ENCODE measurements around the gene NEMF.
"Not testable (repeated sequence)": the region's sequence is repeated elsewhere in the genome, so short reads cannot be mapped to it uniquely, and the experiment has no call there.

Gene NEMF

DNA sequence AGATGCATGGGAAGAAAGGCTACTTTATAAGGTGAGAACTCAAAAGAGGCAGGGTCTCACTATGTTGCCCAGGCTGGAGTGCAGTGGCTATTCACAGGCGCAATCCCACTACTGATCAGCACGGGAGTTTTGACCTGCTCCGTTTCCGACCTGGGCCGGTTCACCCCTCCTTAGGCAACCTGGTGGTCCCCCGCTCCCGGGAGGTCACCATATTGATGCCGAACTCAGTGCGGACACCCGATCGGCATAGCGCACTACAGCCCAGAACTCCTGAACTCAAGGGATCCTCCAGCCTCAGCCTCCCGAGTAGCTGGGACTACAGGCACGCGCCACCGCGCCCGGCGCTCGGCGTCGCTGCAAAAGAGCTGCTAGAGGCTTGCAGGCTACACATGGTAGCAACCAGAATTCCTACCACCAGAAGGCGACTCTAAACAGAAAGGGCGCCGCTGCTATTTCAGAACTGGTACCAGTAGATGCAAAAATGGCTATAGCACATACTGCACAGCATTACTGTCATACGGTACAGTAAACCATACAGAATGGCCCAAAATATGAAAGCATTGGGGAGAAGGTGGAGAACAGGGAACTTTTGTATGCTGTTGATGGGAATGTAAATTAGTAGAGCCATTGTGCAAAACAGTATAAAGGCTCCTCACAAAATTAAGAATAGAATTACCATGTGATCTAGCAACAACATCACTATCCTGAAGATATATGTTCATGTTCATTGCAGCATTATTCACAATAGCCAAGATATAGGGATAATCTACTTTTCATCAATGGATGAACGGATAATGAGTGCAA is 1.2 kb upstream of the NEMF start:
- no peak for DNase-seq (ENCODE audit: low read depth, low spot score)
- no peak overlapping the region; the same call in 1 of the 2 replicates for H3K4me3 ChIP-seq (ENCODE audit: low read length)

DNA sequence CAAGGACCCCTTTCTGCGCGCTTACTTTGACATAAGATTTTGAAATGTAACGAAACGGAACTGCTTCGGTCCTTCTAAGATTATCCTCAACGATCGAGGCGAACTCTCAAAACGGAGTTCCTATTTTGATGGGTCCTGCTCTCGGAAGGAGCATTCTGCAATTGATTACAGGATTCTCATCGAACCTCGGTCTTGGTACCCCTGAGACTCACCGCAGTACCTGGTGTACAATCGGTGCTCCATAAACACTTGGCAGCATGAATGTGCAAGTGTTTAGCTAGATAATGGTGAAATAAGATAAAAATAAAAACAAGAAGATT is 530 bp upstream of the NEMF start:
- H3K4me3 ChIP-seq (ENCODE audit: low read length), result peak overlapping the region; percentile 95
- no peak for DNase-seq (ENCODE audit: low read depth, low spot score)

DNA sequence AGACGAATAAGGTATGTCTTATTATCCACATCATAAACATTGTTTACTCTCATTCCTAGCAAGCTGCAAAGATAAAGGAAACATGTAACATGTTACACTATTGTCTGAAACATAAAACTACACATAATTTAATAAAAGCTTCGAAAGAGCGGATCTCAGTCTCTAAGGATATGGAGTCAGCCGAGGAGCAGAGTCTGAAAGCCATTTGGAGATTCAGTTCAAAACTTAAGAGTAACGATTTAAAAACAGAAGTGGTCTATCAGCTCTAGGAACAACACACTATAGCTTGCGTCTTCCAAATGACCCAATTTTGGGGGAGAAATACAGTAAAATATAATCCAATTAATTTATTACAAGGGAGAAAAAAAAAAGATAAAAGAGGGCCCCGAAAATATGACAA is 775 bp downstream of the NEMF start:
- peak overlapping the region; percentile 95 for H3K4me3 ChIP-seq (ENCODE audit: low read length)
- no peak for DNase-seq (ENCODE audit: low read depth, low spot score)

- no peak overlapping the region for H3K4me3 ChIP-seq (ENCODE audit: low read length)
- no peak for DNase-seq (ENCODE audit: low read depth, low spot score)
Observed at GRCh38 chr14:49849213-49849847, 3.3 kb downstream of the NEMF start.

GRCh38 chr14:49828640-49829039 is 23.9 kb downstream of the NEMF start:
- DNase-seq (ENCODE audit: low read depth, low spot score), result no peak
- no peak overlapping the region for H3K4me3 ChIP-seq (ENCODE audit: low read length)

- no peak for DNase-seq (ENCODE audit: low read depth, low spot score)
- H3K4me3 ChIP-seq (ENCODE audit: low read length), result no peak overlapping the region
Observed at GRCh38 chr14:49820176-49820575, 32.4 kb downstream of the NEMF start.

DNA sequence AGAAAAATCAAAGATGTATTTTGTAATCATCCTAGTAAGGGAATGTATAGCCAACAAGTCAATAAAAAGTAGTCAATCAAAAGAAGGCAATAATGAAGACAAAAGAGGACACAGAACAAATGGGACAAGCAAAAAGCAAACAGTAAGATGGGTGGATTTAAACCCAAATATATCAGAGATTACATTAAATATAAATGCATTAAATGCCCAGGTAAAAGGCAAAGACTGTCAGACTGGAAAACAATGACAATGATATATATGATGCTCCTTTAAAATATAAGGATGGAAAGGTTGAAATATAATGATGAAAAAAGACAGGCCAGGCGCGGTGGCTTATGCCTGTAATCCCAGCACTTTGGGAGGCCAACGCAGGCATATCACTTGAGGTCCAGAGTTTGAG is 35.7 kb downstream of the NEMF start:
- no peak for DNase-seq (ENCODE audit: low read depth, low spot score)
- no peak overlapping the region for H3K4me3 ChIP-seq (ENCODE audit: low read length)

DNA sequence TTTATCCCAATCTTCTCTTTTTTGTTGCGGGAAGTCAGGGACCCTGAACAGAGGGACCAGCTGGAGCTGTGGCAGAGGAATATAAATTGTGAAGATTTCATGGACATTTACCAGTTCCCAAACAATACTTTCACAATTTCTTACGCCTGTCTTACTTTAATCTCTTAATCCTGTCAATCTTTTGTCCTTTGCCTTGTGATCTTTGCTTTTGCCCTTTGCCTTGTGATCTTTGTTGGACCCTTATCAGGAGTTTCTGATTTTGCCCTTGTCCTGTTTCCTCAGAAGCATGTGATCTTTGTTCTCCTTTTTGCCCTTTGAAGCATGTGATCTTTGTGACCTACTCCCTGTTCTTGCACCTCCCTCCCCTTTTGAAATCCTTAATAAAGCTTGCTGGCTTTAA is 36.5 kb downstream of the NEMF start:
- not testable (repeated sequence) for DNase-seq (ENCODE audit: low read depth, low spot score); H3K4me3 ChIP-seq (ENCODE audit: low read length)

DNA sequence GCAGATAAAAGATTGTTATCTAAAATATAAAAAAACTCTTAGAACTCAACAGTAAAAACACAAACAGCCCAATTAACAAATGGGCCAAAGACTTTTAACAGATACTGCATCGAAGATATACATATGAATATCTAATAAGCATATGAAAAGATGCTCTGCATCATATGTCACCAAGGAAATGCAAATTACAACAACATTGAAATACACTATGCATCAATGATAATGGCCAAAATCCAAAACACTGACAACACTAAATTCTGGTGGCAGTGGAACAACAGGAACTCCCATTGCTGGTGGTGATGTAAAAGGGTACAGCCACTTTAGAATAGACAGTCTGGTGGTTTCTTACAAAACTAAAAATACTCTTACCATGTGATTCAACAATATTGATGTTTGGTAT is 43.8 kb downstream of the NEMF start:
- DNase-seq (ENCODE audit: low read depth, low spot score), result no peak
- no peak overlapping the region for H3K4me3 ChIP-seq (ENCODE audit: low read length)

DNA sequence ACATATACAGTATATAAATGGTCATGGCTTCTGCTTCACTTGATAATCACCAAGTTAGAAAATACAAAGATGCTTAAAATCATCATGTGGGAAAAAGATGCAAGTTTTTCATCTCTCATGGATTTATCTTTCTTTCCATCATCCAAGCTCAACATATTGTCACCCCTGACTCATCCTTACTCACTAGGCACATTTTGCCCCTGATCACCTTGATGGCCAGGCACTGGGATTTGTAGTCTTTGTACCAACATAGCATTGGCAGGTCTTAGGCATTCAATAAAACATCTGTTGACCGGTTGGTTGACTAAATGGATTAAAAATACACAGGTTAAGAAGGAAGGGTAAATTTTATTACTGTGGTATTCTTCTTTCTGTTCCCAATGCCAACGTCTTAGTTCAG is 56.6 kb downstream of the NEMF start:
- DNase-seq (ENCODE audit: low read depth, low spot score), result no peak
- no peak overlapping the region for H3K4me3 ChIP-seq (ENCODE audit: low read length)

GRCh38 chr14:49792618-49793017 is 60.0 kb downstream of the NEMF start:
- no peak for DNase-seq (ENCODE audit: low read depth, low spot score)
- no peak overlapping the region for H3K4me3 ChIP-seq (ENCODE audit: low read length)

- no peak overlapping the region for H3K4me3 ChIP-seq (ENCODE audit: low read length)
- DNase-seq (ENCODE audit: low read depth, low spot score), result no peak
Observed at GRCh38 chr14:49786315-49786714, 66.3 kb downstream of the NEMF start.

DNA sequence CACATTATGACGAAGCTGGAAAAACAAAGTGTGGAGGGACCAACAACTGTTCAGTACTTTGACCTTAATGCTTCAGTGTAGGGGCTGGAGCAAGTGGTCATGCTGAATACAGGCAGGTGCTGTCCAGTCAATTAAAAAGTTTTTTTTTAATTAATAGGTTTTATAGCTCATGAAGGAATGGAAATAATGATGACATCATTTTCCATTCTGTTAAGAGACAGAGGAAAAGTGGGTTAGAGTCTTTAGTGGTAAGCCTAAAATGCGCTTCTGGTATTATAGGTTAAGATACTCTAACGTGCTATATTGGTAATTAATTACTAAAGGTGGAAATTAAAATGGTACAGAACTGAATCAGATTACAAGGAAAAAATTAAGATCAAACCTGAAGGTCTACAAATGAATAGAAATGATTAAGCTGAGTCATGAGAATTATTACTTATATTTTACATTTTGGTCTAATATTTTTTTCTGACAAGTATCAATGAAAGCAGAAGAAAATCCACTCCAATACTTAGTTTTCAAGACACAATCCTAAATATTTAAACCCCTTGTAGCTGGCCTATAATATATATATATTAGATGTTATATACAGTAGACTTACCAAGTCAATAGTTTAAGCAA is 69.1 kb downstream of the NEMF start:
- DNase-seq (ENCODE audit: low read depth, low spot score), result no peak
- H3K4me3 ChIP-seq (ENCODE audit: low read length), result no peak overlapping the region

DNA sequence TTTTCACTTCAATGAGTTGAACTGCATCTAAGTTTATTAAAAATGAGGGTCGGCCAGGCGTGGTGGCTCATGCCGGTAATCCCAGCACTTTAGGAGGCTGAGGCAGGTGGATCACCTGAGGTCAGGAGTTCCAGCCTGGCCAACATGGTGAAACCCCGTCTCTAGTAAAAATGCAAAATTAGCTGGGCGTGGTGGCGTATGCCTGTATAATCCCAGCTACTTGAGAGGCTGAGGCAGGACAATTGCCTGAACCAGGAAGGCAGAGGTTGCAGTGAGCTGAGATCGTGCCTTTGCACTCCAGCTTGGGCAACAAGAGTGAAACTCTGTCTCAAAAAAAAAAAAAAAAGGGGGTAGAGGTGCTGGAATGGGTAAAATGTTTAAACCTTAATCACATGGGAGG is 71.5 kb downstream of the NEMF start:
- H3K4me3 ChIP-seq (ENCODE audit: low read length); DNase-seq (ENCODE audit: low read depth, low spot score): not testable (repeated sequence)

DNA sequence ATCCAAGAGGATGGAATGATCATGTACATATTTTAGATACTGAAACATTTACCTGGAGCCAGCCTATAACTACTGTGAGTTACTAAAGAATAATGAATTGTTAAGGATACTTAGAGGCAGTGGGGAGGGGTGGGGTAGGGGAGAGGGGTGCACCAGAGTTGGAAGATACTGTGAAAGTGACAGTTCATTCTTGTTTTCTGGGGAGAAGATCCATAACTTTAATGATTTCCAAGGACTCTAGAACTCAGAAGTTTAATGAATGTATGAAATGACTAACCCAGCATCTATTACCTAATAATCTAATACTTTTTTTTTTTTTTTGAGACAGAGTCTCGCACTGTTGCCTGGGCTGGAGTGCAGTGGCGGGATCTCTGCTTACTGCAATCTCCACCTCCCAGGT is 74.2 kb downstream of the NEMF start:
- H3K4me3 ChIP-seq (ENCODE audit: low read length), result no peak overlapping the region
- DNase-seq (ENCODE audit: low read depth, low spot score), result no peak

- no peak overlapping the region for H3K4me3 ChIP-seq (ENCODE audit: low read length)
- DNase-seq (ENCODE audit: low read depth, low spot score), result no peak
Observed at GRCh38 chr14:49774106-49774505, 78.5 kb downstream of the NEMF start.

- not testable (repeated sequence) for DNase-seq (ENCODE audit: low read depth, low spot score); H3K4me3 ChIP-seq (ENCODE audit: low read length)
Observed at GRCh38 chr14:49771691-49772090, 80.9 kb downstream of the NEMF start.

DNA sequence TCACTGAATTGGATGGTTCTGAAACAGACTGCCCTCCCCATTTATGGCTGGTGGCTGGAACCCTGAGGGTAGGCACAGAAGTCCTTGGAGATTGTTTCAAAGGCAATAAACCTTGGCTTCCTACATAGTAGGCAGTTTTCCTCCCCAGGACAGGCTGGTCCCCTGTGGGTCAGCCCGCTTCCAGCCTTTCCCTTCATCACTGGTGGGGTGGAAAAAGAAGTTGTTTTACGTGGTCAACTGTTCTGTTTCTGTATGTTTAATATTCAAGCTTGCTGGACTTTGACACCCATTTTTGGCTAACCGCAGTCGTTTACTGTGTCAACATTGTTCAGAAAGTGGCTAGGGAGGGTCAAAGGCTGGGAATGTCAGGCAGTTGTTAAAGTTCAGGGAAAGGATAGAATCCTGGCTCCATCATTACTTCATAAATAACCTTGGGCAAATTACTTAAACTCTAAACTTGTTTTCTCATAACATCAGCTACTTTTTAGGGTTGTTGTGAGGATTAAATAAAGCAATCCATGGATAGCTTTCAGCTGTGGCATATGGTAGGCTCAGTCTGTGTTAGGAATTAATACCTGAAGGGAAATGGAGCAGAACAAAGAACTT is 82.3 kb downstream of the NEMF start:
- no peak for DNase-seq (ENCODE audit: low read depth, low spot score)
- H3K4me3 ChIP-seq (ENCODE audit: low read length), result no peak overlapping the region

GRCh38 chr14:49769581-49770211 is 82.9 kb downstream of the NEMF start:
- DNase-seq (ENCODE audit: low read depth, low spot score), result no peak

DNA sequence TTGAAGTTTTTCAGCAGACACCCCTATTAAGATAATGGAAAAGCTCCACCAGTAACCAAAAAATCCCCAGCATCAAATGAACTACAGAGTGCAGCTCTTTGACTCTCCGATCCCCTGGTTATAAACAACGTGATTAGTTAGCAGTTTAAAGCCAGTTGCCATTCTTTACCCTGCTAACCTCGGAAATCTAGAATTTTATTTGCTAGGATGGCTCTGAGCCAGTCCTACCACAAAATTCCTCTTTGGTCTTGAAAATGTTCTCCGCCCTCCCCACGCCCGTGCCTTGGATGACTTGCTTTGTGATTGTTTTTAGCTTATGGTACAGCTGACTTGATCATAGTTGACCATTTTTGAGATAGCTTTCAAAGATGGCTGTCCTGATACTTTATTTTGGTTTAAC is 83.4 kb downstream of the NEMF start:
- H3K4me3 ChIP-seq (ENCODE audit: low read length), result peak overlapping the region; percentile 94
- DNase-seq (ENCODE audit: low read depth, low spot score), result no peak

More at GRCh38 chr14:49769581-49770211, 82.9 kb downstream of the NEMF start:
- no peak overlapping the region for H3K4me3 ChIP-seq (ENCODE audit: low read length)

All from Jurkat, Clone E6-1 (cell line).